Sciatic nerve (tissue), 2 donors: Measurements from ENCODE around the gene KIAA1614. TPM values are rescaled to one million over a fixed set of nuclear protein-coding genes. Genes with fewer than 3 reads are reported as not detected.
"Not testable (repeated sequence)": the region's sequence is repeated elsewhere in the genome, so short reads cannot be mapped to it uniquely, and the experiment has no call there.

ENCODE experiments used
- ATAC-seq: fragments of 200-7000 bp; cut with Tn5 transposase; one replicate; pipeline ENCODE4 v1.9.1; 2020; ENCODE audit warnings: mild to moderate bottlenecking, moderate library complexity
- DNase-seq: peaks from one replicate; pipeline ENCODE4 v3.0.0-alpha.2; 2020; ENCODE audit warnings: low spot score
- intact Hi-C: fragments of 100-400 bp; cut with DNase I; formaldehyde crosslinking; loops from one replicate; pipeline ENCODE4 v1.14.2; 2022
- total RNA-seq: library from RNA; stranded (reverse); fragmentation: NEBNext Ultra II Directional; extraction: Animal tissue kit (Norgen Biotek cat#: 25700); gene quantifications from one replicate; pipeline ENCODE4 v1.2.1, GENCODE V29; 2021
- donor health status: DM: no; HTN: no; CAD: no.
- donor health status: DM: no; HTN: no; CAD: no.

Gene KIAA1614
- total RNA-seq, 1 donor from 2014 or later: 14.9 TPM

GRCh38 chr1:180951836-180952656 lies 39.3 kb downstream of the KIAA1614 start:
- ATAC-seq: no peak
- no peak for DNase-seq
- intact Hi-C loops: no loop called here

- intact Hi-C loops: no loop called here
- DNase-seq (no peak), ATAC-seq (peak; percentile 1)
Observed at GRCh38 chr1:180952657-180953013, 39.9 kb downstream of the KIAA1614 start.

GRCh38 chr1:180953291-180954004 lies 40.8 kb downstream of the KIAA1614 start:
- intact Hi-C loops: no loop called here
- no peak for ATAC-seq
- no peak for DNase-seq

GRCh38 chr1:180954005-180954800 lies 41.5 kb downstream of the KIAA1614 start:
- ATAC-seq: peak; percentile 88
- intact Hi-C loops: no loop called here
- DNase-seq: peak; percentile 85

- ATAC-seq: no peak
- DNase-seq: no peak
- intact Hi-C loops: no loop called here
Observed at GRCh38 chr1:180954801-180955165, 42.1 kb downstream of the KIAA1614 start.

- intact Hi-C loops: no loop called here
- no peak for ATAC-seq
- DNase-seq: no peak
Observed at GRCh38 chr1:180956028-180956640, 43.4 kb downstream of the KIAA1614 start.

- not testable (repeated sequence) for ATAC-seq, DNase-seq
- intact Hi-C loops: loop anchor here (5.0 kb wide), 1 partner anchor 1983 kb away; no protein-coding TSS in a partner anchor
Observed at GRCh38 chr1:180959620-180960019, 46.9 kb downstream of the KIAA1614 start.

GRCh38 chr1:180961622-180962021 lies 48.9 kb downstream of the KIAA1614 start:
- ATAC-seq (peak; percentile 60), DNase-seq (no peak)
- intact Hi-C loops: loop anchor here (5.0 kb wide), 1 partner anchor 1981 kb away; no protein-coding TSS in a partner anchor

- intact Hi-C loops: loop anchor here (5.0 kb wide), 1 partner anchor 1980 kb away; no protein-coding TSS in a partner anchor
- peak; percentile 77 for ATAC-seq
- no peak for DNase-seq
Observed at GRCh38 chr1:180962178-180962577, 49.5 kb downstream of the KIAA1614 start.

GRCh38 chr1:180964056-180964455 lies 51.4 kb downstream of the KIAA1614 start:
- ATAC-seq: no peak
- DNase-seq: no peak
- intact Hi-C loops: loop anchor here (5.0 kb wide), 1 partner anchor 1978 kb away; no protein-coding TSS in a partner anchor

- ATAC-seq (no peak), DNase-seq (no peak)
- intact Hi-C loops: loop anchor here (5.0 kb wide), 1 partner anchor 1978 kb away; no protein-coding TSS in a partner anchor
Observed at GRCh38 chr1:180964595-180964994, 51.9 kb downstream of the KIAA1614 start.

- intact Hi-C loops: no loop called here
- no peak for DNase-seq
- no peak for ATAC-seq
Observed at GRCh38 chr1:180966312-180966711, 53.6 kb downstream of the KIAA1614 start.

GRCh38 chr1:180966744-180967536 lies 54.2 kb downstream of the KIAA1614 start:
- DNase-seq (no peak), ATAC-seq (no peak)
- intact Hi-C loops: no loop called here

- intact Hi-C loops: no loop called here
- DNase-seq: no peak
- ATAC-seq: no peak
Observed at GRCh38 chr1:180967558-180967957, 54.9 kb downstream of the KIAA1614 start.

- intact Hi-C loops, DNase-seq, ATAC-seq: not testable (repeated sequence)
Observed at GRCh38 chr1:180968834-180969233, 56.1 kb downstream of the KIAA1614 start.

GRCh38 chr1:180969434-180969833 lies 56.7 kb downstream of the KIAA1614 start:
- intact Hi-C loops: no loop called here
- DNase-seq (no peak), ATAC-seq (no peak)

- no peak for ATAC-seq
- intact Hi-C loops: no loop called here
- no peak for DNase-seq
Observed at GRCh38 chr1:180970333-180971079, 57.8 kb downstream of the KIAA1614 start.
